Activated T-cell treated with anti-CD3 and anti-CD28 coated beads, Interleukin-2, amount 50 U/mL, for 24 hours (primary cell): ENCODE data around the gene ADAMTS5.

Experiments
- DNase-seq: peaks from one replicate; pipeline ENCODE4 v3.0.0-alpha.2; 2020
- H3K27ac Mint-ChIP-seq: 2 replicates; pipeline ENCODE4 v1.8.0; 2020; ENCODE audit warnings: mild to moderate bottlenecking, mixed read lengths
- H3K27me3 Mint-ChIP-seq: 2 replicates; pipeline ENCODE4 v1.8.0; 2020; ENCODE audit warnings: mixed read lengths
- H3K36me3 Mint-ChIP-seq: 2 replicates; pipeline ENCODE4 v1.8.0; 2020; ENCODE audit warnings: low read depth, mixed read lengths
- H3K4me1 Mint-ChIP-seq: 2 replicates; pipeline ENCODE4 v1.8.0; 2020; ENCODE audit warnings: low read depth, mixed read lengths
- H3K4me3 Mint-ChIP-seq: 2 replicates; pipeline ENCODE4 v1.8.0; 2020; ENCODE audit warnings: mild to moderate bottlenecking, moderate library complexity, mixed read lengths
- H3K9me3 Mint-ChIP-seq: 2 replicates; pipeline ENCODE4 v1.8.0; 2020; ENCODE audit warnings: mixed read lengths

The ADAMTS5 gene

DNA sequence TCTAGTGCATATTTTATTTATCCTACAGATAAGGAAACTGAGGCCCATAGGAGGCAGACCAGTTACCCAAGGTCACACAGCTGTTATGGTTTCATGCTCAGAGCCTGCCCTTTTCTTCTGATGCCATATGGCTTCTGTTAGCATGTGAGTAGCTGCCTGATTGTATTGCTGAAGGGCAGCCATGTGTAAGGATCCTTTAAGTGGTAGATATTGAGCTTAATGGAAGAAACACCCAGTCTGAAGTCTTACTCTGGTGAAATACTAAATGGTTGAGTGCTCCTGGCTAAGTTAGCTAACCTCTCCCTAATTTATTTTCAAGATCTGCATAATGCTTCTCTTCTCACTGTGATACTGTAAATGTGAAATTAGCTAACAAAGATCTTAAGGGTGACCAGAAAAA lies 30.9 kb downstream of the ADAMTS5 start:
- Mint-ChIP-seq H3K27ac (no peak overlapping the region), H3K27me3 (no peaks in the 10 kb centered on the region), H3K4me1 (no peaks in the 10 kb centered on the region), H3K9me3 (no peaks in the 10 kb centered on the region), H3K36me3 (no peaks in the 10 kb centered on the region), H3K4me3 (no peak overlapping the region)
- no peak for DNase-seq

DNA sequence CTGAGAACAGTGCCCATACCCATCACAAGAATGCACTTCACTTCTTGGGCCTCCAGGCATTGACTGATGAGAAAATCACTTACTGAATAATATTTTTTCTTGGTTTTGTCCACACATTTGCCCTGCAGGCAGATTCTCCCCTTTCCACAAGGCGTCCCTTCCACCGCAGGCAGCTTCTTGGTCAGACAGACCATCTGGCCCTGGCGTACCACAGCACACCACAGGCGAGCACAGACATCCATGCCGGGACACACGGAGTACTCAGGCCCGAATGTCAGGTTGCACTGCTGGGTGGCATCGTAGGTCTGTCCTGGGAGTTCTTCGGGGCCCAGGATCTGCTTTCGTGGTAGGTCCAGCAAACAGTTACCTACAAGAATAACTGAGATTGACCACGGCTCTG lies 32.5 kb downstream of the ADAMTS5 start:
- Mint-ChIP-seq H3K27me3 (no peaks in the 10 kb centered on the region), H3K27ac (no peak overlapping the region), H3K9me3 (no peaks in the 10 kb centered on the region), H3K4me1 (no peaks in the 10 kb centered on the region), H3K36me3 (no peaks in the 10 kb centered on the region), H3K4me3 (no peak overlapping the region)
- DNase-seq = no peak

DNA sequence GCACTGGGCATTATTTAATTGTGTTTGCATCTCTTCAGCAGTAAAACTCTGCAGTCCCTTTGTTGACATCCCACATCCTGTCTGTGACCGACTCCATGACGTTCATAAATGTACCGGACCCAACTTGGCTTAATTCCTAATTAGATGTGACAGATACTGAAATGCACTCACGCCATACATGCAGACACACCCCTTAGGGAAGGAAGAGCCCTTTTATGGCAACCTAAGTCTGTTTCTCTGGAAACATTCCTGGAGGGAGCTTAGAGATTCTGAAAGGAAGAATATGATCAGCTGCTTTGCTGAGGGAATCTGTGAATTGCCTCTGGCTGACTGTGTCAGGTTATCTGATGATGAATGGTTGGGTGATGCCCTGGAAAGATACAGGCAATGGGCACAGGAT lies 33.4 kb downstream of the ADAMTS5 start:
- DNase-seq = no peak
- Mint-ChIP-seq H3K9me3 (no peaks in the 10 kb centered on the region), H3K27me3 (no peaks in the 10 kb centered on the region)

DNA sequence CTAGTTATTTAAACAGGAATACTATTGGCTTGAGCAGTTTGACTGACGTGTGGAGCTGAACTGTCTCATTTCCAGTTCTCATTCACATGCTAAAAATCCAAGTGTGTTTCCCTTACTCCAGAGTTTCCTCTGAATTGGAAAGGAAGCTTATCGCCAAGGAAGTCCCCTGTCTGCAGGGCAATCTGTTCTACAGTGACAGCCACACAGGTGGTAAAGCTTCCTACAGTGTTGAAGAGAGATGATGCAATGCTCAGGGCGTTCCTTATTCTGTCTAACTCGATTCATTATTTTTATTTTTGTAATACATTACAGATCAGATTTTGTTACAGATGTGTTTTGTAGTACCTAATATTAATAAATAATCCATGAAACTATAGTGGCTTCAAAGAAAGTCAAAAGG lies 41.3 kb downstream of the ADAMTS5 start:
- Mint-ChIP-seq H3K27ac (no peak overlapping the region), H3K27me3 (peaks cover under 1% of the 10 kb centered on the region), H3K9me3 (no peaks in the 10 kb centered on the region), H3K4me3 (no peak overlapping the region), H3K36me3 (no peaks in the 10 kb centered on the region), H3K4me1 (no peaks in the 10 kb centered on the region)
- no peak for DNase-seq

More for the DNA sequence above, 33.4 kb downstream of the ADAMTS5 start:
- H3K36me3 Mint-ChIP-seq = no peaks in the 10 kb centered on the region
- no peak overlapping the region for H3K27ac Mint-ChIP-seq
- no peaks in the 10 kb centered on the region for H3K4me1 Mint-ChIP-seq
- no peak overlapping the region for H3K4me3 Mint-ChIP-seq

DNA sequence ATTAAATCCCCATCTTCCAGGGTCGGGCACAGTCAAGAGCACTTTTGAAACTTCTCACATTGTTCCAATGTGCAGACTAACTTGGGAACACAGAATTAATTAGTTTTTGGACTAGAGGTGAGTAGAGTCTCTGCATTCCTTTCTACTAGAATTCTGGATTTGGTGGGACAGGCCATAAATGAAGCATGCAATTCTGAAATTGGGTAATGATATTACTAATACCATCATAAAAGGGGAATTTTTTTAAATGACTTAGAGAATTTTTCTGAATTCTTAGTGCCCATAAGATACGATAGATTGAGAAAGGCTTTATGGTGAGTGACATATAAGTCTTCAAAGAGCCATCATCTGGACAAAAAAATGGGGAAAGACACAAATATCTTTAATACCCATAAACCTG lies 41.8 kb downstream of the ADAMTS5 start:
- peaks cover 2% of the 10 kb centered on the region for H3K27me3 Mint-ChIP-seq
- no peaks in the 10 kb centered on the region for H3K36me3 Mint-ChIP-seq
- H3K27ac Mint-ChIP-seq = no peak overlapping the region
- no peaks in the 10 kb centered on the region for H3K4me1 Mint-ChIP-seq
- H3K4me3 Mint-ChIP-seq = no peak overlapping the region
- no peaks in the 10 kb centered on the region for H3K9me3 Mint-ChIP-seq
- DNase-seq = no peak

DNA sequence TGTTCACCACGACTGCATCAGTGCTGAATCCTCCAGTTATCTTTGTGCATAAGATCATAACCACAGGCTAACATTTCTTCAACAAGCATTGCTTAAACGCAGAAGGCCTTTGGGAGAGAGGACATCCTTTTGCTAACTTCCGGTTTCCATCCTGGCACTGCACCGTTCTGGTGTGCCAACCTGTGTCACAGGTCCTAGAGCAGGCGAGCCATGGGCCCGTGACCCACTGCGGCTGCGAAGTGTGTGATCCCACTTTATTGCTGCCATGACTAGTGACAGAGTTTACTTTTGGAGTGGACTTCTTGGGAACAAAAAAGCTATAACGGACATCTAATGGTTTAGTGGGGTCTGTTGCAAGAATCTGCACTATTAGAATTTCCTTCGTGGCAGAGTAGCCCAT lies 42.9 kb downstream of the ADAMTS5 start:
- Mint-ChIP-seq H3K9me3 (no peaks in the 10 kb centered on the region), H3K36me3 (no peaks in the 10 kb centered on the region), H3K4me3 (no peak overlapping the region), H3K27me3 (peaks cover 2% of the 10 kb centered on the region), H3K27ac (no peak overlapping the region), H3K4me1 (no peaks in the 10 kb centered on the region)
- no peak for DNase-seq

DNA sequence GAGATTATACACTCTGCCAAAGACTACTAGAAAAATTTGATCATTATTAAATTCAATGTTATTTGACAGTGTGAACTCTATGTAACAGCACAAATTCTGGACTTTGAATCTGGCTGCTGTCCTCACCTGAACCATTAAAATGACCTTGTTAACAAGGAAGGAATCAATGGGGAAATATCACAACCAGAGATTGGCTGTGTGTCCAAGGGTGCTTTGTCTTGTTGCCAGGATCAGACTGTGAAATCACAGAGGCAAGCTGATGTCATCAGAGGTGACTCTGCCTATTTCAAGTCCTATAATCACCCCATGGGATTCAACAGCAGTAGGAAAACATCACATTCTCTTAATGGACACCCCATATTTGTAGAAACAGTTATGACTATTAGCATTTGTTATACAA lies 46.8 kb downstream of the ADAMTS5 start:
- no peaks in the 10 kb centered on the region for H3K9me3 Mint-ChIP-seq
- no peak for DNase-seq
- no peaks in the 10 kb centered on the region for H3K36me3 Mint-ChIP-seq
- H3K4me1 Mint-ChIP-seq = no peaks in the 10 kb centered on the region
- H3K27me3 Mint-ChIP-seq = peaks cover 2% of the 10 kb centered on the region
- no peak overlapping the region for H3K4me3 Mint-ChIP-seq
- no peak overlapping the region for H3K27ac Mint-ChIP-seq

DNA sequence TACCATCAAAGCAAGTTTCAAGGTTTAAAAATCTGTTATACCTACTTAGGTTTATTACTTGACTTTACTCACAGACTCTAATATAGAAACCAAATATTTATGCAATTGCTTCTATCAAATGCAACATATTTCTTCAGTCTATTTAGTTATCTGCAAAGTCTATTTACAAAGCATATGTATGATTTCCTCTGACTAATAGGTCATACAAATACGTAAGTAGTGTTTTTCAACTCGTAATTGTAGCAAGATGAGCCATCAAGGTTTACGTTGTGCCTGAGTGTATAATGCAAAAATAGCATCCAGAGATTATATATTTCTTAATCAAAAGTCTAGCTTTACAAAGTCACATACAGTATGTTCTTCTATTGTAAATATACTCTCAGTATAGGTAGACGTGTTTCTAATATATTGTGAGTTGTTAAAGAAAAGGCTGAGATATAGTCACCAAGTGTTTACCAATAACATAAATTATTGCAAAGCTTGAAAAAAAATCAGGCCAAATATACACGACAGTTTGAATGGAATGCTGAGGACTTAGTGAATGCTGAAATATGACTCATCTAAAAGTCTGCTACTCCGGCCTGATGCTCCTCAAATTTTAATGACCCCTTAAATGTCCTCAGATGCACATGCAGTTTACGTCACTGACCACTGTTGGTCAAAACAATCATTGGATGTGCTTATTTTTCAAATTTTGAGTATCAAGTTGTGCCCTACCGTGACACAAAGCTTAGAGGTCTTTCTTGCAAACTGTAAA lies 48.4 kb downstream of the ADAMTS5 start:
- Mint-ChIP-seq H3K4me3 (no peak overlapping the region), H3K36me3 (no peaks in the 10 kb centered on the region), H3K4me1 (no peaks in the 10 kb centered on the region), H3K27ac (no peak overlapping the region), H3K27me3 (peaks cover 2% of the 10 kb centered on the region), H3K9me3 (no peaks in the 10 kb centered on the region)
- DNase-seq = no peak

DNA sequence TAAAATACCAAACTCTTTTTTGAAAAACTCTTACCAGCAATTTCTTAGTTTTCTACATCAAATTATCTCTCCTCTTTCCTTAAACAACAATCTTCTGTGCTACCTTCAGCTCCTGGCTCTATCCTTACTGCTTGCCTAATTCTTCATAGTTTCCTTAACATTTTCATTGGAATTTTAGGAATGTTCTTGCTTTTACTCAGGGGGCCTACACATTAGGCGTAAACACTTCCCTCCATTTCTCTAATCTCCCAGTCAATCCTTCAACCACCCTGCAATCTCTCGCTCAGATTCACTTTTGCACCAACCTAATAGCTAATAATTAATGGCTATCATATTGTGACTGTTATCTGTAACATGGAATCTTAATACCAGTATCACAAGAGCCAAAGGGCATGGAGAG lies 50.1 kb downstream of the ADAMTS5 start:
- H3K4me1 Mint-ChIP-seq = no peaks in the 10 kb centered on the region
- peaks cover 2% of the 10 kb centered on the region for H3K27me3 Mint-ChIP-seq
- H3K9me3 Mint-ChIP-seq = no peaks in the 10 kb centered on the region
- no peak overlapping the region for H3K27ac Mint-ChIP-seq
- DNase-seq = no peak
- no peak overlapping the region for H3K4me3 Mint-ChIP-seq
- no peaks in the 10 kb centered on the region for H3K36me3 Mint-ChIP-seq

DNA sequence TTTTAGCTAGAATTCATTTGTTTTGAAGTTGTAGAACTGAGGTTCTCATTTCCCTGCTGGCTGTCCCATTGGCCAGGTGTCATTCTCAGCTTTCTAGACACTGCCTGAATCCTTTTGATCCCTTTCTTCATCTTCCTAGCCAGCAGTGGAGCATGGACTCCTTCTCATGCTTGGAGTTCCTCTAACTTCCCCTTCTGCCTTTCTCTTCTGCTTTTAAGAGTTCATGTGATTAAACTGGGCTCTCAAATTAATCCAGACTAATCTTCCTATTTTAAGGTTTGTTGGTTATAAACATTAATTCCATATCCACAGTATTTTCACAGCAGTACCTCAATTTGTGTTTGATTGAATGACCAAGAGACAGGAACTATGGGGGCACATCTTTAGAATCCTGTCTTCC lies 52.3 kb downstream of the ADAMTS5 start:
- Mint-ChIP-seq H3K4me1 (no peaks in the 10 kb centered on the region), H3K27me3 (no peaks in the 10 kb centered on the region), H3K9me3 (no peaks in the 10 kb centered on the region), H3K4me3 (no peak overlapping the region), H3K27ac (no peak overlapping the region), H3K36me3 (no peaks in the 10 kb centered on the region)
- DNase-seq = no peak

DNA sequence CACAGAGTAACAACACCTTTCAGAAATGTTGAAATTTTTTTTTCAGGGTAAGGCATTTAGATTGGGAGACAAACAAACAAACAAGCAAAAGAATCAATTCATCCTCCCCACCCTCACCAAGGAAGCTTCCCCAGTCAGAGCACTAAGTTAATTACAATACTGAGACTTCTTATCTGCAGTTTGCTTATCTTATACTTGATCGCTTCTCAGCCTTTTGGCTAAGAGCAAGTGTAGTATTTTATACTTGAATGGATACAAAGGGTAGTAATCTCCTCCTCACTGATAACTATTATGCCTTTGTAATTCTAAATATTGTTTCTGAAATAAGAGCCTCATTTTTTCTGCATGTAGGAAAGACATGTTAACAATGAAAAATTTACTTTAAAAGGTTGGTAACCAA lies 54.4 kb downstream of the ADAMTS5 start:
- Mint-ChIP-seq H3K27me3 (no peaks in the 10 kb centered on the region), H3K36me3 (no peaks in the 10 kb centered on the region), H3K27ac (no peak overlapping the region), H3K9me3 (no peaks in the 10 kb centered on the region), H3K4me3 (no peak overlapping the region), H3K4me1 (no peaks in the 10 kb centered on the region)
- no peak for DNase-seq

DNA sequence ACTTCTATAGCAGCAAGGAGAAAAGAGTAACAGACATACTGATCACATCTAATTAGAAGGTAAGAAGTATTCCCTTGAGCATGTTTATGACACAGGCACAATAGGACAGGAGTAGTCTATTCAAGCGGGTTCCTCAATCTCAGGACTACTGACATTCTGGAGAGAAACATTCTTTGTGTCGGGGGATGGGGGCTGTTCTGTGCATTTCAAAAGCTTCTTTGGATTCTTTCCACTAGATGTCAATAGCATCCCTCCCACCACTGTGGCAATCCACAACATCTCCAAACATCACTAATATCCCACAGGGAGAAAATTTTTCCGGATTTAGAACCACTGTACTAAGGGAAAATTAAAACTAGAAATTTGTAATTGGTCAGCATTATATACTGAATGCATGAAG lies 56.9 kb downstream of the ADAMTS5 start:
- no peaks in the 10 kb centered on the region for H3K27me3 Mint-ChIP-seq
- no peak for DNase-seq
- no peak overlapping the region for H3K4me3 Mint-ChIP-seq
- no peaks in the 10 kb centered on the region for H3K9me3 Mint-ChIP-seq
- H3K27ac Mint-ChIP-seq = no peak overlapping the region
- H3K4me1 Mint-ChIP-seq = no peaks in the 10 kb centered on the region
- no peaks in the 10 kb centered on the region for H3K36me3 Mint-ChIP-seq

DNA sequence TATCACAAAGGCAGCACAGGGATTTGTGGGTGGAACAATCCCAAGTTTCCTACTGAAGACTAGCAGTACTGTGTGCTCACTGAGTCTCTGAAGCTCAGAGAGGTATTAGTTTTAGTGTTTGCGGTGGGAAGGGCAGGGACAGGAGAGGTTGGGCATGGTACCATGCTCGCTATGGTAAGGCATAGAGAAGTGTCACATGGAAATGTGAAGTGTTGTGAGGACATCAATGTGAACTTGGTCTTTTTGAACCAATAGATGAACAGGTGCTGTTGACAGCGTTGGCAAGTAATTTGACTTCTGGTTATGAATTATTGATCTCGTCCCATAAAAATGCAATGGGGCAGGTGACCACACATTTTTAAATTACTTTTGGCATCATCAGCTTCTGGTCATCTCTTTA lies 65.9 kb downstream of the ADAMTS5 start:
- Mint-ChIP-seq H3K9me3 (no peaks in the 10 kb centered on the region), H3K36me3 (no peaks in the 10 kb centered on the region), H3K4me1 (no peaks in the 10 kb centered on the region), H3K4me3 (no peak overlapping the region), H3K27ac (no peak overlapping the region), H3K27me3 (peaks cover 3% of the 10 kb centered on the region)
- no peak for DNase-seq

DNA sequence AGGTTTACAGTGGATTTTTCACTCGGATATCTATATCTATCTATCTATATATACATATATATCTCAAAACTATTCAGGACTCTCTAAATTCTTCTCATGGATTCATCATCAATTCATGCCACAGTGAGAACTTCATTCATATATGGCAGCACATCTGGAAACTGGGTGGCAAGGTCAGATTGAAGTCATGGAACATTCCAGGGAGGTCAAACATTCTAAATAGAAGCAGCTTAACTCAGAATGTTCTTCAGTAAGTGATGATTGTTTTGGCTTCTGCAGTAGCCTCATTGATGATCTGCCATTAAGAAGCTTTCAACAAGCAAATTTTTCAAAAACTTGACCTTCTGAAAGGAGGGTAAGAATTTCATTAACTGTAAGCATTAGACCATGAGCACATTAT lies 74.7 kb downstream of the ADAMTS5 start:
- no peak for DNase-seq
- Mint-ChIP-seq H3K4me3 (no peak overlapping the region), H3K27ac (no peak overlapping the region), H3K27me3 (peaks cover 3% of the 10 kb centered on the region), H3K4me1 (no peaks in the 10 kb centered on the region), H3K9me3 (no peaks in the 10 kb centered on the region), H3K36me3 (no peaks in the 10 kb centered on the region)

DNA sequence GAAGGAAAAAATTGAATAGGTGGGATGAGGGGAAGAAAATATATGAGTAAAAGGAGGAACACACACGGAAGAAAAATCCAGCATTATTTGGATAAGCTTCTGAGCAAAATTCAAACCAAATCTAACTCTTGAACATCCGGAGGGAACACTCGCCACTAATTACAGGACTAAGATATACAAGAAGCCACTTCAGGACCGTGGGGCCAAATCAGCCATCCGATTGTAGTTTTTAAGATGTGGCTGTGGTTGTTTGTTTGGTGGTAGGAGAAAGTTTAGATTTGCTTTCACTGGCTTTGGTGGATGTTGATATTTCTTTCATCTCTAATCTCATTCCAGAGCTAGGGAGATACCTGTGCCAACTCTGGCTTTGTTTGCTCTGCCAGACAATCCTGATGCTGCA lies 78.0 kb downstream of the ADAMTS5 start:
- H3K4me1 Mint-ChIP-seq = no peaks in the 10 kb centered on the region
- H3K4me3 Mint-ChIP-seq = no peak overlapping the region
- no peak for DNase-seq
- H3K9me3 Mint-ChIP-seq = no peaks in the 10 kb centered on the region
- no peaks in the 10 kb centered on the region for H3K36me3 Mint-ChIP-seq
- no peak overlapping the region for H3K27ac Mint-ChIP-seq
- no peaks in the 10 kb centered on the region for H3K27me3 Mint-ChIP-seq

DNA sequence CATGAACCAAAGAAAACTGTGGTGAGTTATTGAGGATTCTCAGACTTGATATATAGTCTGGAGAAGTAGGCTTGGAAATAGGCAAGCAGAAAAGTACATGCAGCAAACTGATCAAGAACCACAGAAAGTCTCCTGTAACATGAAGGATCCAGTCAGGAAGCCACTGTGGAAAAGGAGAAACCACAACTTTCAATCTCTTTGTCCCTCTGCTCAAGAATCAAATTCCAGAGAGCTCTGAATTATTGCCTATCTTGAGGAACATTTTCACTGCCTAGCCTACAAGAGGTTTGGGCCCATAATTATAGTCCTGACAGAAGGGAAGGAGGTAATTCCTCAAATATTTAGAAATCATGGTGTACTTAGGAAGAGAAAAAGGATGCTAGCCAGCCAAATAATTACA lies 78.6 kb downstream of the ADAMTS5 start:
- DNase-seq = no peak
- Mint-ChIP-seq H3K27ac (no peak overlapping the region), H3K27me3 (no peaks in the 10 kb centered on the region), H3K36me3 (no peaks in the 10 kb centered on the region), H3K4me3 (no peak overlapping the region), H3K4me1 (no peaks in the 10 kb centered on the region), H3K9me3 (no peaks in the 10 kb centered on the region)
